Stimulated activated CD4-positive, alpha-beta T cell treated with anti-CD3 and anti-CD28 coated beads, Interleukin-2, amount 100 ng/mL, for 24 hours (primary cell): Measurements from ENCODE around the gene PSMA8.
"Not testable (repeated sequence)": the region's sequence is repeated elsewhere in the genome, so short reads cannot be mapped to it uniquely, and the experiment has no call there.

ENCODE experiments used
- DNase-seq, 2 donors: peaks; one replicate each; pipeline ENCODE4 v3.0.0-alpha.2; 2020

The PSMA8 gene

GRCh38 chr18:26181343-26181826 is 47.7 kb downstream of the PSMA8 start:
- no peak for DNase-seq

GRCh38 chr18:26183395-26184112 is 49.9 kb downstream of the PSMA8 start:
- no peak for DNase-seq

GRCh38 chr18:26185267-26185666 is 51.6 kb downstream of the PSMA8 start:
- no peak for DNase-seq

GRCh38 chr18:26190506-26190905 is 56.8 kb downstream of the PSMA8 start:
- peak; percentile 21 to 34 for DNase-seq

GRCh38 chr18:26192233-26192632 is 58.6 kb downstream of the PSMA8 start:
- DNase-seq = no peak

GRCh38 chr18:26196605-26197004 is 62.9 kb downstream of the PSMA8 start:
- no peak for DNase-seq

- not testable (repeated sequence) for DNase-seq
Observed at GRCh38 chr18:26202001-26202400, 68.3 kb downstream of the PSMA8 start.

- DNase-seq = no peak
Observed at GRCh38 chr18:26205318-26205717, 71.6 kb downstream of the PSMA8 start.

GRCh38 chr18:26206488-26206887 is 72.8 kb downstream of the PSMA8 start:
- DNase-seq = no peak

- DNase-seq = no peak
Observed at GRCh38 chr18:26207937-26208336, 74.3 kb downstream of the PSMA8 start.

- no peak for DNase-seq
Observed at GRCh38 chr18:26208977-26209376, 75.3 kb downstream of the PSMA8 start.

GRCh38 chr18:26210147-26210546 is 76.5 kb downstream of the PSMA8 start:
- no peak for DNase-seq

- DNase-seq = peak; percentile 17 to 42
Observed at GRCh38 chr18:26215247-26215970, 81.7 kb downstream of the PSMA8 start.

- DNase-seq = no peak
Observed at GRCh38 chr18:26225022-26225693, 91.5 kb downstream of the PSMA8 start.

GRCh38 chr18:26225915-26226228 is 92.2 kb downstream of the PSMA8 start:
- no peak for DNase-seq

GRCh38 chr18:26226229-26227050 is 92.8 kb downstream of the PSMA8 start, which contains the start of gene TAF4B:
TAF4B (plus strand) TSS chr18:26226445; CDS start chr18:26226934, 489 bp downstream.
- DNase-seq = peak; percentile 95 to 96

- DNase-seq = no peak
Observed at GRCh38 chr18:26227051-26227670, 93.5 kb downstream of the PSMA8 start.

- no peak for DNase-seq
Observed at GRCh38 chr18:26228562-26229260, 95.0 kb downstream of the PSMA8 start.

GRCh38 chr18:26230497-26230896 is 96.8 kb downstream of the PSMA8 start:
- DNase-seq = no peak

GRCh38 chr18:26233208-26233607 is 99.5 kb downstream of the PSMA8 start:
- no peak for DNase-seq

- DNase-seq = not testable (repeated sequence)
Observed at GRCh38 chr18:26237363-26237762, 103.7 kb downstream of the PSMA8 start.

GRCh38 chr18:26238718-26239117 is 105.0 kb downstream of the PSMA8 start:
- DNase-seq = not testable (repeated sequence)
